GM23338 (cell line): ENCODE data around the gene PPP1R7. TPM values are rescaled to one million over a fixed set of nuclear protein-coding genes. Genes with fewer than 3 reads are reported as not detected.

Source experiments
- ATAC-seq: fragments of 200-7000 bp; cut with Tn5 transposase; 3 replicates; pipeline ENCODE4 v1.9.1; 2020
- DNase-seq: peaks from one replicate; pipeline ENCODE4 v3.0.0-alpha.2; 2015; ENCODE audit warnings: low spot score
- H2AFZ ChIP-seq: fragments of 200-600 bp; sonication (generic); 2 replicates; pipeline ENCODE4 v1.8.0; 2016; ENCODE audit warnings: antibody characterized with exemption, mild to moderate bottlenecking, moderate library complexity
- H3F3A ChIP-seq: fragments of 200-600 bp; sonication (generic); replicated peaks from 2 replicates; pipeline ENCODE4 v1.8.0; 2017; ENCODE audit warnings: antibody characterized with exemption, mixed run types, low read depth
- H3K27ac ChIP-seq: fragments of 200-600 bp; sonication (generic); 2 replicates; pipeline ENCODE4 v1.6.1; 2016; ENCODE audit warnings: low read depth
- H3K27me3 ChIP-seq: fragments of 200-600 bp; sonication (generic); 2 replicates; pipeline ENCODE4 v1.8.0; 2016; ENCODE audit warnings: mild to moderate bottlenecking, mixed run types, moderate library complexity; ENCODE audit not compliant: insufficient read depth
- H3K36me3 ChIP-seq: fragments of 200-600 bp; sonication (generic); 2 replicates; pipeline ENCODE4 v1.8.0; 2016; ENCODE audit warnings: mild to moderate bottlenecking; ENCODE audit not compliant: insufficient read depth
- H3K4me1 ChIP-seq: fragments of 200-600 bp; sonication (generic); 2 replicates; pipeline ENCODE4 v1.8.0; 2016; ENCODE audit warnings: mild to moderate bottlenecking, moderate library complexity; ENCODE audit not compliant: insufficient read depth
- H3K4me2 ChIP-seq: fragments of 200-600 bp; sonication (generic); 2 replicates; pipeline ENCODE4 v1.7.1; 2017; ENCODE audit warnings: mixed run types
- H3K4me3 ChIP-seq: fragments of 200-600 bp; sonication (generic); 2 replicates; pipeline ENCODE4 v1.6.1; 2016; ENCODE audit warnings: mixed run types
- H3K79me2 ChIP-seq: fragments of 200-600 bp; sonication (generic); replicated peaks from 2 replicates; pipeline ENCODE4 v1.8.0; 2017; ENCODE audit warnings: mild to moderate bottlenecking; ENCODE audit not compliant: insufficient read depth
- H3K9me2 ChIP-seq: fragments of 200-600 bp; sonication (generic); 2 replicates; pipeline ENCODE4 v1.8.0; 2017; ENCODE audit not compliant: insufficient read depth
- H4K20me1 ChIP-seq: fragments of 200-600 bp; sonication (generic); replicated peaks from 2 replicates; pipeline ENCODE4 v1.8.0; 2017; ENCODE audit warnings: mild to moderate bottlenecking; ENCODE audit not compliant: insufficient read depth
- H3K27ac Mint-ChIP-seq: 2 replicates; pipeline ENCODE4 v1.8.0; 2020; ENCODE audit warnings: inconsistent platforms, mild to moderate bottlenecking, moderate library complexity, mixed read lengths
- H3K27me3 Mint-ChIP-seq: 3 replicates; pipeline ENCODE4 v1.8.0; 2022; ENCODE audit warnings: low read depth, mild to moderate bottlenecking, moderate library complexity, mixed read lengths, inconsistent platforms; ENCODE audit not compliant: insufficient read depth, poor library complexity
- H3K36me3 Mint-ChIP-seq: 3 replicates; pipeline ENCODE4 v1.8.0; 2021; ENCODE audit warnings: low read depth, mild to moderate bottlenecking, inconsistent platforms, moderate library complexity, mixed read lengths
- H3K4me1 Mint-ChIP-seq: 3 replicates; pipeline ENCODE4 v1.8.0; 2020; ENCODE audit warnings: mild to moderate bottlenecking, inconsistent platforms, mixed read lengths
- H3K4me3 Mint-ChIP-seq: 3 replicates; pipeline ENCODE4 v1.8.0; 2021; ENCODE audit warnings: moderate library complexity, mild to moderate bottlenecking, inconsistent platforms, mixed read lengths
- H3K9me3 Mint-ChIP-seq: 3 replicates; pipeline ENCODE4 v1.8.0; 2020; ENCODE audit warnings: moderate library complexity, mild to moderate bottlenecking, inconsistent platforms, mixed read lengths
- EZH2 ChIP-seq: fragments of 200-600 bp; sonication (generic); IDR thresholded peaks from one replicate; pipeline ENCODE4 v1.8.0; 2017; ENCODE audit warnings: antibody characterized with exemption, mild to moderate bottlenecking, low read depth; ENCODE audit not compliant: unreplicated experiment
- JUNB ChIP-seq: IDR thresholded peaks from one replicate; pipeline ENCODE4 v1.6.1; 2016; ENCODE audit warnings: antibody characterized with exemption; ENCODE audit not compliant: unreplicated experiment
- NANOG ChIP-seq: IDR thresholded peaks from 2 replicates; pipeline ENCODE4 v1.6.1; 2016; ENCODE audit warnings: antibody characterized with exemption, borderline replicate concordance
- POLR2AphosphoS5 ChIP-seq: IDR thresholded peaks from 2 replicates; pipeline ENCODE4 v1.6.1; 2016; ENCODE audit warnings: antibody characterized with exemption, low read depth
- ZNF114 ChIP-seq: fragments of 250-450 bp; sonication (Bioruptor Pico); IDR thresholded peaks from 2 replicates; pipeline ENCODE4 v1.5.0; 2020; ENCODE audit warnings: mild to moderate bottlenecking, moderate library complexity
- ZNF331 ChIP-seq: fragments of 250-450 bp; sonication (Bioruptor Pico); IDR thresholded peaks from 2 replicates; pipeline ENCODE4 v1.5.0; 2020; ENCODE audit warnings: low read depth, mild to moderate bottlenecking, moderate library complexity
- polyA plus RNA-seq: library from polyadenylated mRNA; unstranded; fragments of >200 nt; fragmentation: Nextera tagmentation; extraction: Ambion mirVana; gene quantifications from 2 replicates; pipeline ENCODE4 v1.2.1, GENCODE V29; 2016
- total RNA-seq: library from RNA; depleted of rRNA; stranded (reverse); fragments of >200 nt; shearing (Covaris generic); gene quantifications from 2 replicates; pipeline ENCODE4 v1.2.3, GENCODE V29; 2014
- TF ChIP-seq, protein P1 (sequence below), 2 experiments: fragments of 200-600 bp in 1 of 2; sonication (generic) in 1 of 2; conservative IDR thresholded peaks; 2 replicates each; pipeline versions ENCODE4 v1.5.1 to v1.6.1; 2016 to 2017; ENCODE audit warnings: antibody characterized with exemption in 2 of 2, low read depth in 2 of 2, mild to moderate bottlenecking in 2 of 2, moderate library complexity in 1 of 2

PPP1R7 gene
- total and polyA plus RNA-seq, 2 experiments from 2014 or later = 48.2 to 94.3 TPM

DNA sequence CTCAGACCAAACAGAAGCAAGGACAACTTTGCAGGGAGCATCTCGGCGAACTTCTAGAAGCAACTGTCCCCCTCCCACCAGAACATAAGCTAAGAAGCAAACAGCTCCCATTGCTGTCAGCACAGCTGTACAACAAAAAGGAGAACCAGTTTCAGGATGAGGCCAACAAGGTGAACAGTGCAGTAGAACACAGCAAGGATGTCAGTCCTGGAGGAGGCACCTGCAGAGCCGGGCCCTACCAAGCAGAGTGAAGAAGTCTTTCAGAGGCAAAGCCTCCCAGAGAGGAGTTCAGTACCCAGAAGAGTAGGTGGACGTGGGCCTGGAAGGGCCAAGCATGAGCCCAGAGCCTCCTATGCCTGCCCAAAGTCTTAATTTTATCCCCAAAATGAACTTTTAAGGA, 2.0 kb upstream of the PPP1R7 start:
- H3K9me3 Mint-ChIP-seq = no peaks in the 10 kb centered on the region; the same call in 2 of the 3 replicates
- Histone ChIP-seq H3K9me2 (no peaks in the 10 kb centered on the region), H3K79me2 (peaks cover 74% of the 10 kb centered on the region), H3K4me1 (peaks cover 26% of the 10 kb centered on the region), H3K27me3 (no peaks in the 10 kb centered on the region), H3K27ac (no peak overlapping the region), H3F3A (0 out of 2 replicates have a peak, but pooled peaks cover 6% of the 10 kb centered on the region), H4K20me1 (peaks cover 24% of the 10 kb centered on the region), H2AFZ (peak overlapping the region; percentile 93), H3K4me3 (peak overlapping the region; percentile 81), H3K36me3 (no peaks in the 10 kb centered on the region), H3K4me2 (peak overlapping the region; percentile 93)
- no peak for DNase-seq
- H3K27ac Mint-ChIP-seq = no peak overlapping the region
- H3K4me3 Mint-ChIP-seq = peak overlapping the region; percentile 94
- peaks cover 14% of the 10 kb centered on the region for H3K27me3 Mint-ChIP-seq
- peaks cover 27% of the 10 kb centered on the region for H3K4me1 Mint-ChIP-seq
- peaks cover 6% of the 10 kb centered on the region; the same call in 2 of the 3 replicates for H3K36me3 Mint-ChIP-seq
- ATAC-seq = no peak
- TF ChIP-seq NANOG (no peak), ZNF331 (CRISPR knock-in tag) (no peak), JUNB (no peak), EZH2 (no peak)
- TF ChIP-seq, protein P1, sequence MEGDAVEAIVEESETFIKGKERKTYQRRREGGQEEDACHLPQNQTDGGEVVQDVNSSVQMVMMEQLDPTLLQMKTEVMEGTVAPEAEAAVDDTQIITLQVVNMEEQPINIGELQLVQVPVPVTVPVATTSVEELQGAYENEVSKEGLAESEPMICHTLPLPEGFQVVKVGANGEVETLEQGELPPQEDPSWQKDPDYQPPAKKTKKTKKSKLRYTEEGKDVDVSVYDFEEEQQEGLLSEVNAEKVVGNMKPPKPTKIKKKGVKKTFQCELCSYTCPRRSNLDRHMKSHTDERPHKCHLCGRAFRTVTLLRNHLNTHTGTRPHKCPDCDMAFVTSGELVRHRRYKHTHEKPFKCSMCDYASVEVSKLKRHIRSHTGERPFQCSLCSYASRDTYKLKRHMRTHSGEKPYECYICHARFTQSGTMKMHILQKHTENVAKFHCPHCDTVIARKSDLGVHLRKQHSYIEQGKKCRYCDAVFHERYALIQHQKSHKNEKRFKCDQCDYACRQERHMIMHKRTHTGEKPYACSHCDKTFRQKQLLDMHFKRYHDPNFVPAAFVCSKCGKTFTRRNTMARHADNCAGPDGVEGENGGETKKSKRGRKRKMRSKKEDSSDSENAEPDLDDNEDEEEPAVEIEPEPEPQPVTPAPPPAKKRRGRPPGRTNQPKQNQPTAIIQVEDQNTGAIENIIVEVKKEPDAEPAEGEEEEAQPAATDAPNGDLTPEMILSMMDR (conservative IDR thresholded peaks at IDR 0.05; ENCODE audit: low read depth in 2 of 2) = no peak

- no peaks in the 10 kb centered on the region for H3K9me2 ChIP-seq
- H4K20me1 ChIP-seq = peaks cover 24% of the 10 kb centered on the region
- Mint-ChIP-seq H3K9me3 (no peaks in the 10 kb centered on the region; the same call in 2 of the 3 replicates), H3K27me3 (peaks cover 14% of the 10 kb centered on the region), H3K27ac (peak within 1 kb of the TSS; percentile 85; the same call in 1 of the 2 replicates), H3K36me3 (peaks cover 8% of the 10 kb centered on the region), H3K4me3 (peak within 1 kb of the TSS; percentile 94), H3K4me1 (peaks cover 27% of the 10 kb centered on the region)
- DNase-seq (peak; percentile 99), ATAC-seq (peak; percentile 85)
- no peaks in the 10 kb centered on the region for H3K27me3 ChIP-seq
- peaks cover 26% of the 10 kb centered on the region for H3K4me1 ChIP-seq
- H3K27ac ChIP-seq = no peak within 1 kb of the TSS
- H2AFZ ChIP-seq = peak within 1 kb of the TSS; percentile 99
- 0 out of 2 replicates have a peak, but pooled peaks cover 6% of the 10 kb centered on the region for H3F3A ChIP-seq
- H3K4me2 ChIP-seq = peak within 1 kb of the TSS; percentile 93
- peak within 1 kb of the TSS; percentile 81 for H3K4me3 ChIP-seq
- peaks cover 65% of the 10 kb centered on the region for H3K79me2 ChIP-seq
- peak; percentile 73 for TF ChIP-seq POLR2AphosphoS5
- TF ChIP-seq JUNB = no peak
- H3K36me3 ChIP-seq = no peaks in the 10 kb centered on the region
These were observed 1.2 kb upstream of the PPP1R7 start, which contains the start of gene PASK for GRCh38 chr2:241148891-241149674. Gene PASK (minus strand): TSS chr2:241149472. CDS start chr2:241143032, 6,440 bp downstream.

GRCh38 chr2:241149675-241149924, 667 bp upstream of the PPP1R7 start:
- Histone ChIP-seq H3K79me2 (peaks cover 63% of the 10 kb centered on the region), H3K36me3 (no peaks in the 10 kb centered on the region), H4K20me1 (peaks cover 24% of the 10 kb centered on the region), H3K27ac (no peak overlapping the region), H3K4me3 (peak overlapping the region; percentile 81), H3K27me3 (no peaks in the 10 kb centered on the region), H3K9me2 (no peaks in the 10 kb centered on the region), H3K4me2 (peak overlapping the region; percentile 93), H3F3A (0 out of 2 replicates have a peak, but pooled peaks cover 6% of the 10 kb centered on the region), H2AFZ (peak overlapping the region; percentile 99), H3K4me1 (peaks cover 26% of the 10 kb centered on the region)
- DNase-seq (no peak), ATAC-seq (peak; percentile 16)
- Mint-ChIP-seq H3K9me3 (no peaks in the 10 kb centered on the region; the same call in 2 of the 3 replicates), H3K4me3 (peak overlapping the region; percentile 94), H3K36me3 (peaks cover 8% of the 10 kb centered on the region), H3K27ac (no peak overlapping the region), H3K27me3 (peaks cover 14% of the 10 kb centered on the region), H3K4me1 (peaks cover 27% of the 10 kb centered on the region)
- no peak for TF ChIP-seq NANOG
- no peak for TF ChIP-seq EZH2
- TF ChIP-seq ZNF114 (CRISPR knock-in tag) = no peak
- TF ChIP-seq, protein P1 (conservative IDR thresholded peaks at IDR 0.05; ENCODE audit: low read depth in 2 of 2) = no peak
- TF ChIP-seq ZNF331 (CRISPR knock-in tag) = no peak
